BJ (cell line): Measurements from ENCODE around the gene KLHL10. TPM values are rescaled to one million over a fixed set of nuclear protein-coding genes. Genes with fewer than 3 reads are reported as not detected.

ENCODE experiments used
- CTCF ChIA-PET: fragments of 350-600 bp; formaldehyde crosslinking; extraction: SDS; loops from one replicate; lab custom pipeline; 2021; ENCODE audit warnings: antibody characterized with exemption, inconsistent platforms; lab: Yijun Ruan, JAX
- POLR2A ChIA-PET: fragments of 300-600 bp; sonication (Branson Sonifier 250); formaldehyde crosslinking; extraction: SDS; loops from one replicate; lab custom pipeline; 2021; ENCODE audit warnings: antibody characterized with exemption; lab: Charles Lee
- DNase-seq: peaks from one replicate; pipeline ENCODE4 v3.0.0-alpha.2; 2011; ENCODE audit warnings: low read depth
- H3K27me3 ChIP-seq: 2 replicates; pipeline ENCODE4 v1.6.0; 2011; ENCODE audit warnings: low read length; ENCODE audit not compliant: control insufficient read depth, insufficient read depth
- H3K36me3 ChIP-seq: 2 replicates; pipeline ENCODE4 v1.5.1; 2011; ENCODE audit warnings: low read length; ENCODE audit not compliant: control insufficient read depth, insufficient read depth
- H3K4me3 ChIP-seq: 2 replicates; pipeline ENCODE4 v1.5.1; 2011; ENCODE audit warnings: low read depth, mild to moderate bottlenecking, control low read depth, low read length
- polyA minus RNA-seq: library from RNA; depleted of rRNA, polyadenylated mRNA; stranded (reverse); fragments of >200 nt; gene quantifications from 2 replicates; pipeline ENCODE4 v1.2.3, GENCODE V29; 2011; rRNA and poly(A)+ RNA removed
- polyA plus RNA-seq: library from polyadenylated mRNA; depleted of rRNA; stranded (reverse); fragments of >200 nt; gene quantifications from 2 replicates; pipeline ENCODE4 v1.2.3, GENCODE V29; 2011; rRNA removed
- TF ChIP-seq, protein P1 (sequence below): IDR thresholded peaks from 2 replicates; pipeline ENCODE4 v1.5.1; 2011; ENCODE audit warnings: low read depth, mild to moderate bottlenecking, control low read depth, inconsistent platforms, low read length, moderate library complexity; ENCODE audit not compliant: insufficient read depth

Gene KLHL10
- 0.15 and 0.74 TPM in 2 replicates for polyA plus RNA-seq
- polyA minus RNA-seq = 0.47 TPM in 1 of 2 replicates, not detected in the other

DNA sequence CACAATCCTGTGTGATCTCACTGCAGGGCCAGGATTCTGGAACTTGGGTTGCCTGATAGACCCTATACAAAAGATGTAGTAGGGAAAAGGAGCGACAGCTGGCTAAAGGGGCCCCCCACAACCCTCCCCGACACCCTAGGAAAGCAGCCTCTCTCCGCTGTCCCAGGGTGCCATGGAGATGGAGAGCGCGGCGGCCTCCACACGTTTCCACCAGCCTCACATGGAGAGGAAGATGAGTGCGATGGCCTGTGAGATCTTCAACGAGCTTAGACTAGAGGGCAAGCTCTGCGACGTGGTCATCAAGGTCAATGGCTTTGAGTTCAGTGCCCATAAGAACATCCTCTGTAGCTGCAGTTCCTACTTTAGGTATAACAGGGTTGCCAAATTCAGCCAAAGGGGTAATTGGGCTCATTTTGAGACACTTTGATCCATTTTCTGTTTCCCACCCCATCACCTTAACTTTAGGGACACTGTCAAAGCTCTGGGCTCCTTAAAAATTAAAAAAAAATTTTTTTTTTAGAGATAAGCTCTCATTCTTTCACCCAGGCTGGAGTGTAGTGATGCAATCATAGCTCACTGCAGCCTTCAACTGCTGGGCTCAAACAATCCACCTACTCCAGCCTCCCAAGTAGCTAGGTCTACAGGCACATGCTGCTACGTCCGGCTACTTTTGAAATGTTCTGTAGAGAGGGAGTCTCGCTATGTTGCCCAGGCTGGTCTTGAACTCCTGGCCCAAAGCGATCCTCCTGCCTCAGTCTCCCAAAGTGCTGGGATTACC is at the start of gene KLHL10:
TSS of gene KLHL10 (plus strand) at position 65 of the 778 bp plus-strand sequence. CDS start at position 173, 108 bp downstream.
- Histone ChIP-seq H3K36me3 (no peaks in the 10 kb centered on the region), H3K4me3 (no peak within 1 kb of the TSS), H3K27me3 (no peaks in the 10 kb centered on the region)
- ChIA-PET CTCF (interaction anchor here (0.9 to 1.3 kb wide), 2 partner anchors 22 to 27 kb away, joined by 3 to 5 read pairs; no protein-coding TSS in a partner anchor), POLR2A (interaction anchor here (0.6 kb wide), 1 partner anchor 24 kb away, joined by 3 read pairs; no protein-coding TSS in a partner anchor)
- DNase-seq = no peak
- TF ChIP-seq, protein P1, sequence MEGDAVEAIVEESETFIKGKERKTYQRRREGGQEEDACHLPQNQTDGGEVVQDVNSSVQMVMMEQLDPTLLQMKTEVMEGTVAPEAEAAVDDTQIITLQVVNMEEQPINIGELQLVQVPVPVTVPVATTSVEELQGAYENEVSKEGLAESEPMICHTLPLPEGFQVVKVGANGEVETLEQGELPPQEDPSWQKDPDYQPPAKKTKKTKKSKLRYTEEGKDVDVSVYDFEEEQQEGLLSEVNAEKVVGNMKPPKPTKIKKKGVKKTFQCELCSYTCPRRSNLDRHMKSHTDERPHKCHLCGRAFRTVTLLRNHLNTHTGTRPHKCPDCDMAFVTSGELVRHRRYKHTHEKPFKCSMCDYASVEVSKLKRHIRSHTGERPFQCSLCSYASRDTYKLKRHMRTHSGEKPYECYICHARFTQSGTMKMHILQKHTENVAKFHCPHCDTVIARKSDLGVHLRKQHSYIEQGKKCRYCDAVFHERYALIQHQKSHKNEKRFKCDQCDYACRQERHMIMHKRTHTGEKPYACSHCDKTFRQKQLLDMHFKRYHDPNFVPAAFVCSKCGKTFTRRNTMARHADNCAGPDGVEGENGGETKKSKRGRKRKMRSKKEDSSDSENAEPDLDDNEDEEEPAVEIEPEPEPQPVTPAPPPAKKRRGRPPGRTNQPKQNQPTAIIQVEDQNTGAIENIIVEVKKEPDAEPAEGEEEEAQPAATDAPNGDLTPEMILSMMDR = no peak

DNA sequence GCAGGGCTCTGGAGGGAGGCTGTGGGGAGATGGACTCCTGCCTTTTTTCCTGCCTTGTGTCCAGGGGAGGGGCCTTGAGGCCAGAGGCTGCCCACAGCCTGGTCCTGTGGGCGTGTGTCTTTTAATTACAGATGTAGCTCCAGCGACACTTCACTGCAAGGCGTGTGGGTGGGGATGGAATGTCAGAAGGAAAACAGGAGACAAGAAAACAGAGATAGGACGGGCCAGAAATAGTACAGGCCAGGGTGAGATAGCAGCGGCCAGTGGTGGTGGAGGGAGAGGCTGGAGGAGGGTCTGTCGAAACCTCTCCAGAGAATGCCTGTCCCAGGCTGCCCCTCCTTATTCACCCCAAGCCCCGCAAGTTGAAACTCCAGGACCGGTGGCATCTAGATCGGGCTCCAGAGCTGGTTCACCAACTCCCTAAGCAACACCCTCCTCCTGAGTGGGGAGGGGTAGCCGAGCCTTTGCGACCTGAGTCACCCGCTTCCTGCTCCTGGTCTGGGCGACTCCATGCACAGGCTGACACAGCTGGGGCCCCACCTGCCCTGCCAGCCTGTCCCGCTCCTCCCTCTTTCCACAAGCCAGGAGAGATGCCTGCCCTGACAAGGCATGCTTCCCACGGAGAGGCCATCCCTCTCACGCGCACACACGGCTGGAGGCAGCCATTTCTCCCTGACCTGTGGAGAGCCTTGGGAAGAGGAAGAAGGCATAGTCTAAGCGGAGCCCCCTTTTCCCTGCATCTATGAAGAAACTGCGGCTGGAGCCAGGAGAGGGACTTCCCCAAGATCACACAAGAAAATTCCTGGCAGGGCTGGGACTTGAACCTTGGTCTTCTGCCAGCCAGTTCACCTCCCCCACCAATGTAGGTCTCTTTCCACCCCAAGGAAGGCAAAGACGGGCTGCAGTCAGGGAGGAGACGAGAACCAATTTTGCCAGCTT is 44.5 kb upstream of the KLHL10 start:
- no peak overlapping the region for H3K4me3 ChIP-seq
- H3K36me3 ChIP-seq = no peaks in the 10 kb centered on the region
- DNase-seq = no peak
- POLR2A ChIA-PET = interaction anchor here (0.6 to 0.9 kb wide), 2 partner anchors 16 to 105 kb away, joined by 3 to 4 read pairs; no protein-coding TSS in a partner anchor
- CTCF ChIA-PET = interaction anchor here (0.6 to 1.8 kb wide), 4 partner anchors 9 to 170 kb away, joined by 3 to 8 read pairs (median 4); no protein-coding TSS in a partner anchor
- no peaks in the 10 kb centered on the region; the same call in 1 of the 2 replicates for H3K27me3 ChIP-seq
- TF ChIP-seq, protein P1 = no peak

DNA sequence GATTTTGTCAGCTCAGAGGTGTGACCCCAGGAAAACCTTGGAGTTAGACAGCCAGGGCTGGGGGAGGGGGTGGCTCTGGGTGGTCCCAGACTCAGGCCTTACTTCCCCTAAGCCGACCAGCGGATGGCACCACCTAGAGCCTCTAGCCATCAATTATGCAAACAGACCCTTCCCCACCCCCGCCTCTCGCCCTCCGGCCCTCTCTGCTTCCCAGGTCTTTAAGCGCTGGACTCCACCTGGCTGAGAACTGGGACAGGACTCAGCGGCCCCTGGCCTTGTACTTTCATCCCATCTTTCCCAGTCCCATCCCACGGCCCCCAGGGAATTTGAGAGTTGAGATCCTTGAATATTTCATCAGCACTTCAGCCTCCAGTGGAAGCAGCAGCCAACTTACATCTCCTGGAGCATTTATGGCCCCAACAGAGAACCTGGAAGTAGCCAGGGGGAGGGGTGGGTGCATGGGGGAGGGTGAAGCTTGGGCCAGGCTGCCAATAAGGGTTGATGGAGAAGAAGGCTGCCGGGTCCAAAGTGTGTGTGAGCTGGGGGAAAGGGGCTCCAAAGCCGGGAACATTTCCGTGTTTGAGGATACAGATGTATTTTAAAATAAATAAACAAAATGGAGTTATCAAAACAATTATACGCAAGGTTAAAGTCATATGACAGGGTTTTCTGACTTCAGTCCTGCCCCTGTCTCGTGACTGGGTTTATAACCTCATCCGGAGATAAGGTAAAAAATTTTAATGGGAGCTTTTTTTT is 43.7 kb upstream of the KLHL10 start:
- CTCF ChIA-PET = interaction anchor here (1.2 to 9.3 kb wide), 2 partner anchors 6 to 56 kb away, joined by 6 to 67 read pairs; partner anchors contain the start of gene JUP
- H3K27me3 ChIP-seq = no peaks in the 10 kb centered on the region; the same call in 1 of the 2 replicates
- H3K4me3 ChIP-seq = no peak overlapping the region
- POLR2A ChIA-PET = no interaction called here
- TF ChIP-seq, protein P1 = no peak
- no peak for DNase-seq
- H3K36me3 ChIP-seq = no peaks in the 10 kb centered on the region

DNA sequence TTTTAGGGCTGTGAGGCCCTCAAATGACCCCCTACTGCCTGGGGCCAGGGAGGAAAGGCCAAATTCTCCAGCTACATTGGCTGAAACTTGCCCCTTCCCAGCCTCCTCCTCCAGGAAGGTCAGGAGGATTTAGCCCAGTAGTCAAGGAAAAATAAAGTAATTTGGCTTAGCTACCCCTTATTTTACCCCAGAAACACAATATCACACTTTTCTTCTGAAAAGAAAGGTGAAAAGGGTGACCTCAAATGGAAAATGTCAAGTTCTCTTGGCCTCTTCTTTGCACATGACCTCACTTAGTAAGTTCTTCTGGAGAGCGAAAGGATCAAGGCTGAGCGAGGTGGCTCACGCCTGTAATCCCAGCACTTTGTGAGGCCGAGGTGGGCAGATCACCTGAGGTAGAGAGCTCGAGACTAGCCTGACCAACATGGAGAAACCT is 43.1 kb upstream of the KLHL10 start:
- DNase-seq = no peak
- no peaks in the 10 kb centered on the region for H3K27me3 ChIP-seq
- no peak overlapping the region for H3K4me3 ChIP-seq
- ChIA-PET POLR2A (no interaction called here), CTCF (interaction anchor here (1.2 to 9.3 kb wide), 2 partner anchors 6 to 57 kb away, joined by 6 to 67 read pairs; partner anchors contain the start of gene JUP)
- TF ChIP-seq, protein P1 = no peak
- H3K36me3 ChIP-seq = no peaks in the 10 kb centered on the region
